Fibroblast of the aortic adventitia (primary cell): ENCODE results near the gene GRIA4. TPM values are rescaled to one million over a fixed set of nuclear protein-coding genes. Genes with fewer than 3 reads are reported as not detected.

Experiments used
- DNase-seq: peaks from one replicate; pipeline ENCODE4 v3.0.0-alpha.2; 2010; ENCODE audit warnings: low read depth
- H3K4me3 ChIP-seq: 2 replicates; pipeline ENCODE4 v1.5.1; 2011; ENCODE audit warnings: low read depth, mild to moderate bottlenecking, control low read depth, low read length, moderate library complexity
- CTCF ChIP-seq: IDR thresholded peaks from 2 replicates; pipeline ENCODE4 v1.5.1; 2011; ENCODE audit warnings: mild to moderate bottlenecking, low read length, control low read depth, inconsistent platforms; ENCODE audit not compliant: insufficient read depth
- total RNA-seq: library from RNA; depleted of rRNA; stranded (reverse); fragments of >200 nt; gene quantifications from 2 replicates; pipeline ENCODE4 v1.2.3, GENCODE V29; 2012; ENCODE audit warnings: low replicate concordance

GRIA4 gene
- total RNA-seq, 1 donor, result under 0.01 TPM

- DNase-seq, result no peak
- no peak overlapping the region for H3K4me3 ChIP-seq
- TF ChIP-seq CTCF, result no peak
These were observed 113.4 kb downstream of the GRIA4 start for GRCh38 chr11:105723269-105723668.

- no peak overlapping the region for H3K4me3 ChIP-seq
- no peak for DNase-seq
- no peak for TF ChIP-seq CTCF
These were observed 122.7 kb downstream of the GRIA4 start for GRCh38 chr11:105732611-105733010.

GRCh38 chr11:105734426-105734825 lies 124.6 kb downstream of the GRIA4 start:
- no peak for TF ChIP-seq CTCF

GRCh38 chr11:105738251-105738650 lies 128.4 kb downstream of the GRIA4 start:
- H3K4me3 ChIP-seq, result no peak overlapping the region
- no peak for DNase-seq
- TF ChIP-seq CTCF, result no peak

More at GRCh38 chr11:105734426-105734825, 124.6 kb downstream of the GRIA4 start:
- DNase-seq, result no peak
- H3K4me3 ChIP-seq, result no peak overlapping the region

- TF ChIP-seq CTCF, result no peak
- no peak for DNase-seq
These were observed 129.3 kb downstream of the GRIA4 start for GRCh38 chr11:105738986-105739795.

GRCh38 chr11:105740164-105740903 lies 130.5 kb downstream of the GRIA4 start:
- no peak for TF ChIP-seq CTCF

More at GRCh38 chr11:105738986-105739795, 129.3 kb downstream of the GRIA4 start:
- H3K4me3 ChIP-seq, result no peak overlapping the region

More at GRCh38 chr11:105740164-105740903, 130.5 kb downstream of the GRIA4 start:
- DNase-seq, result no peak
- no peak overlapping the region for H3K4me3 ChIP-seq
